ENCODE data around the gene SURF4.
"Not testable (repeated sequence)": the region's sequence is repeated elsewhere in the genome, so short reads cannot be mapped to it uniquely, and the experiment has no call there.

SURF4 gene

GRCh38 chr9:133333566-133333965, 42.3 kb downstream of the SURF4 start:
- DNase-seq (ENCODE audit: low spot score): no peak

- DNase-seq (ENCODE audit: low spot score): no peak
These were observed 42.8 kb downstream of the SURF4 start for GRCh38 chr9:133333011-133333410.

GRCh38 chr9:133332381-133332730, 43.5 kb downstream of the SURF4 start:
- DNase-seq (ENCODE audit: low spot score): no peak

- DNase-seq (ENCODE audit: low spot score): no peak
These were observed 44.0 kb downstream of the SURF4 start for GRCh38 chr9:133331641-133332380.

- DNase-seq (ENCODE audit: low spot score): no peak
These were observed 44.6 kb downstream of the SURF4 start for GRCh38 chr9:133331221-133331620.

GRCh38 chr9:133329306-133330156, 46.3 kb downstream of the SURF4 start:
- not testable (repeated sequence) for DNase-seq (ENCODE audit: low spot score)

GRCh38 chr9:133327834-133328484, 47.9 kb downstream of the SURF4 start:
- no peak for DNase-seq (ENCODE audit: low spot score)

GRCh38 chr9:133327021-133327420, 48.8 kb downstream of the SURF4 start:
- not testable (repeated sequence) for DNase-seq (ENCODE audit: low spot score)

- DNase-seq (ENCODE audit: low spot score): no peak
These were observed 51.7 kb downstream of the SURF4 start for GRCh38 chr9:133323991-133324703.

- no peak for DNase-seq (ENCODE audit: low spot score)
These were observed 52.6 kb downstream of the SURF4 start for GRCh38 chr9:133323211-133323610.

- no peak for DNase-seq (ENCODE audit: low spot score)
These were observed 53.2 kb downstream of the SURF4 start for GRCh38 chr9:133322701-133323100.

GRCh38 chr9:133321411-133321935, 54.4 kb downstream of the SURF4 start:
- no peak for DNase-seq (ENCODE audit: low spot score)

GRCh38 chr9:133320421-133320881, 55.4 kb downstream of the SURF4 start:
- no peak for DNase-seq (ENCODE audit: low spot score)

GRCh38 chr9:133317551-133317950, 58.3 kb downstream of the SURF4 start:
- DNase-seq (ENCODE audit: low spot score): not testable (repeated sequence)

GRCh38 chr9:133315997-133316396, 59.9 kb downstream of the SURF4 start:
- DNase-seq (ENCODE audit: low spot score): no peak

All from D341Med (cell line).